GM21529 (cell line): ENCODE data around the gene HIVEP2.

Experiments used
- ATAC-seq: cut with Tn5 transposase; IDR thresholded peaks from one replicate; pipeline ENCODE4 v1.9.1; 2021; ENCODE audit not compliant: unreplicated experiment

The HIVEP2 gene

DNA sequence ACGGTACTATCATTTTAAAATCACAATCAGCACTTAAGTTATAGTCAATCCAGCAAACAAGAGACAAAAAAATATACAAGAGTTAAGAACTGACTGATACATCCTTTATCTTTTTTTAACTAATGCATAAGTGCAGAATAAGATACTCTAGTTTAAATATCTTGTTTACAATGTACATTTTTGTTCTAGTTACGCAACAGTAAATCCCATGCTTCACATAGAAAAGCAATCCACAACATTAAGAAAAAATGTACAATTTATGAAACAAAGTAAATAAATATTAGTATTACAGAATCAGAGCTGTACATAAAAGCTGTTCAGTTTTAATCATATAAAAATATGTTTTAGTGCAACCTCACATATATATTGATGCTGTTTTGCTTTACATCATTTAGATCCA is 192.6 kb downstream of the HIVEP2 start:
- ATAC-seq = no peak

GRCh38 chr6:142751452-142751851 is 193.5 kb downstream of the HIVEP2 start:
- no peak for ATAC-seq

- ATAC-seq = no peak
Observed at GRCh38 chr6:142750998-142751397, 194.0 kb downstream of the HIVEP2 start.

DNA sequence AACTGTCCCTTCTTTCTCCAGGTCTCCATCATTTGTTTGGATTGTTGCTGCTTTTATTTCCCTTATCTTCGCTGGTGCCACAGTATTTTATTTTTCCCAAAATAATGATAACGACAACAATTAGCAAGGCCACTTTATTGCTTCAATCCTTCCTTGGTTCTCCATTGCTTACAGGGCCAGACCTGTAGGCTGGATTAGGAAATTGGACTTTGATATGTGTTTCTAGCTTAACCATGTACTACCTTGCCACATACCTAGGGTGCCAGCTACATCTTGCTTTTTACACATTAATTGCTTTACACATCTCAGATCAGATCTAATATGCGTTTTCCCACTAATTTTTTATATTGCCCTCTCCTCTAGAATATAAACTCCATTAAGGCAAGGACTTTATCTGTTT is 195.4 kb downstream of the HIVEP2 start:
- ATAC-seq = no peak

- ATAC-seq = peak; percentile 75
Observed at GRCh38 chr6:142746524-142746923, 198.5 kb downstream of the HIVEP2 start.

DNA sequence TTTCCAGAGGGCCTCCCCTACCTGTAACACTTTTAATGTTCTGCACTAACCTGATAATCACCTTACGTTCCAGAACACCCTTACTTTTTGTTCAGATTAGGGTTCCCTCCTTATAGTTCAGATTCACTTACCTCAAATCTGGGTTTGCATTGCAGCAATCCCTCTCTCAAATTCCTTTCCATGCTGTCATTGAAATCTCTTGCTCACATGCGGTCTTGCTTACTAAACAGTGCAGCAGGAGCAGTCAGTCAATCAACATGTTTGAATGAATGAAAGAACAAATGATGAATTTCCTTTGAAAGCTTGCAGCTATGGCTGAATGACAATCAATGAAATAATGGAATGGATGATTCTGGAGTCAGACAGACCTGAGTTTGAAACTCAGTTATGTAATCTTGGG is 200.1 kb downstream of the HIVEP2 start:
- no peak for ATAC-seq

- ATAC-seq = no peak
Observed at GRCh38 chr6:142740449-142740848, 204.5 kb downstream of the HIVEP2 start.

GRCh38 chr6:142738731-142739130 is 206.2 kb downstream of the HIVEP2 start:
- ATAC-seq = no peak

GRCh38 chr6:142738035-142738396 is 207.0 kb downstream of the HIVEP2 start:
- no peak for ATAC-seq

DNA sequence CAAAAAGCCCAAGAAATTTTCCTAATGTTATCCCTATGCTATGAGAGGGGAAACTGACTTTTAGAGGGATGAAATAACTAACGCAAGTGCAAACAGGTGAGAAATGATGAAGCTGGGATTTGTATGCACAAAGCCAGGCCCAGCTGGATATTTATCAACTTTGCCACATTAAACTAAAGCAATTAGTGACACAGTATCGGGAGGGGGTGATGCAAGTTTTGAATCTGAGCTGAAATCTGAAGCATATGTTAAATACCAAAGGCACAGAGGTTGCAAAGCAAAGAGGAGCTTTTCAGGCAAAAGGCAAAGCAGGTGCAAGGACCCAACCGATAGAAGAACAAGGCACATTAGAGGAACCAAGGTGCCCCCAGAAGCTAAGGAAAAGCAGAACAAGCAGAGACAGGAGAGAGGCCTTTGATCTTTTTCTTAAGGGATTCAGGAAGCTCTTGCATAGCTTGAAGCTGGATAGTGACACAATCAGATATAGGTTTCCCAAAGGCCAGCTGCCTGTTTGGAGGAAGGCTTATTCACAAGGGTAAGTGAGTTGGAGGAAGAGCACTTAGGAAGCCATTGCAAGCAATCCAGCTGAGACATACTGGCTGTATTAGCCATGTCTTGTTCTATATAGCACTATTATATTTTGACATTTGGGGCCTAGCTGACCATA is 207.5 kb downstream of the HIVEP2 start:
- no peak for ATAC-seq

DNA sequence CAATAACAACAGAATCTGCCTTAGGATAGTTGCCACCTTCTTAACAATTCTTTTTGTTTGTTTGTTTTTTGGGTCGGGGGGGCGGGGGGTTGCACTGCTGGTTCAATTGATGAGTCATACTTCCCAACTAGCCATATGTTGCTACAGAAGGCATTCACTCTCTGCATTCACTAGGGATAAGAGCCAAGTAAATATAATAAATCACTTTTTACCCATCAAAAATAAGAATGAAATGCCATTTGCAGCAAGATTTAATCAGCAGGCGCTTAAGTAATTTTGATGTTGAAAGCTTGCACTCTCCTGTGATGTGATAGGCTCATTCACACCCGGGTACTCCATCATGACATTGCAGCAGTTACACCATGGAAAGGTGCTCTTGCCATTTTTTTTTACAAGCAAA is 209.8 kb downstream of the HIVEP2 start:
- ATAC-seq = no peak

DNA sequence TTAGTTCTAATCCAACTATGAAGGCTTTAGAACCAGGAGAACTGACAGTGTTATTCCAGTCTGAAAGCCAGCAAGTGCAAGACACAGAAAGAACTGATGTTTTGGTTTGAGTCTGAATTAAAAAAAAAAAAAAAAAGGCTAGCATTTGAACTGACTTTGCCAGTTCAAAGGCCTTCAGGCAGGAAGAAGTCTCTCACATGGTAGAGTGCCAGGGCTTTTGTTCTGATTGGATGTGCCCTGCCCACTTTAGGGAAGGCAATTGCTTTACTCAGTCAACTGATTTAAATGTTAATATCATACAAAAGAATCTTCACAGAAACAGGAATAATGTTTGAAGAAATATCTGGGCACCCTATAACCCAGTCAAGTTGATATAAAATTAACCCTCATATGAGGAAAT is 212.2 kb downstream of the HIVEP2 start:
- ATAC-seq = no peak

GRCh38 chr6:142731611-142732010 is 213.4 kb downstream of the HIVEP2 start:
- ATAC-seq = no peak

GRCh38 chr6:142729618-142730017 is 215.4 kb downstream of the HIVEP2 start:
- ATAC-seq = no peak

- no peak for ATAC-seq
Observed at GRCh38 chr6:142728910-142729481, 216.0 kb downstream of the HIVEP2 start.

DNA sequence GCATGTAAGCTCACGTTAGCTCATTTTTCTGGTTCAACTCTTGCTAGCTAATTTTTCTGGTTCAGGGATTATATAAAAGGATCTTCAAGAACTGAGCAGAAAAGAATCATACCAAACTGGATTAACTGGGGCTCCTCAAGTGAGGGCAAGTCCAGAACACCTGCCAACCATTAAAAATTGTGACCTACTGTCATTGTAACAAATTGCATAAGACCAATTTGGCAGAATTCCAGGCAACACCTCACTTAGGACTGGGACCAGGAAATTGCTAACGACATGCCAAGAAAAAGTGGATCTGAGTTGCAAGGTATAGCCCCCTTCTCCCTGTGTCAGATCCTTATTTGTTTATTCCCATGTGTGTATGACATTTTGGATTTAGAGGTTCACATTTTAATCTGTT is 216.6 kb downstream of the HIVEP2 start:
- no peak for ATAC-seq

GRCh38 chr6:142726616-142727015 is 218.4 kb downstream of the HIVEP2 start:
- no peak for ATAC-seq

GRCh38 chr6:142725024-142725770 is 219.8 kb downstream of the HIVEP2 start:
- ATAC-seq = no peak

DNA sequence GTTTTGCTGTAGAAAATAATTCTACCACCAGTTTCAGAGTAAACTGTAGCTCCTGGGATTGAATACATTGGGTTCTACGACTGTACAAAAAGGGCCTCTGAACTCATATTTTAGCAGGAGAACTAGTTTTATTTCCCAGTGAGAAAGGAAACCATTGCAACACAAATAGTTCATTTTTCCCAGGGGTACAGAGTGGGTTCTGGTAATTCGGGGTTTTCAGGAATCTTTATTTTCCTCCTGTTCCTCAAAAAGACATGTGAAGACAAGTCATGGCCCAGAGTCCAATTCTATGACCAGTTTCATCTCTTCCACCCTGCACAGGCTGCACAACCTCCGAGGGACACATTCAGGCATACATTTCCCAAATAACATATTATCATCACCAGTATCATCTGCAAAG is 222.1 kb downstream of the HIVEP2 start:
- no peak for ATAC-seq

DNA sequence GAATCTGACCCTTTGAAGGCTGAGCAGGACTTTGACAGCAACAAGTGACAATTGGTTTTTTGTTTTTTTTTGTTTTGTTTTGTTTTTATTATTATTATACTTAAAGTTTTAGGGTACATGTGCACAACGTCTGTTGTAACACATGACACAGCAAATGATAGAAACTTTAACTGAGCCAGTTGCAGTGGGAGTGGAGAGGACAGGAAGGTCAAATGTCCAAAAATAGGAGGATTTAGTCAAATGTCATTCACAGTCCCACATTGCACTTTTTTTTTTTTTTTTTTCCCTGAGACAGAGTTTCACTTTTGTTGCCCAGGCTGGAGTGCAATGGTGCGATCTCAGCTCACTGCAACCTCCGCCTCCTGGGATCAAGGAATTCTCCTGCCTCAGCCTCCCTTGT is 223.0 kb downstream of the HIVEP2 start:
- ATAC-seq = no peak

GRCh38 chr6:142721215-142721920 is 223.6 kb downstream of the HIVEP2 start:
- no peak for ATAC-seq

- no peak for ATAC-seq
Observed at GRCh38 chr6:142718667-142719191, 226.2 kb downstream of the HIVEP2 start.
